Upper lobe of left lung (tissue), 6 donors: ENCODE results near the gene MESP2. TPM values are rescaled to one million over a fixed set of nuclear protein-coding genes. Genes with fewer than 3 reads are reported as not detected.
A peak's percentile ranks its signal among the peaks of the same experiment; 100 is the strongest.

Experiments
- ATAC-seq, 2 donors: fragments of 200-7000 bp; cut with Tn5 transposase; one replicate each; pipeline ENCODE4 v1.9.1; 2022; ENCODE audit warnings: mild to moderate bottlenecking in 2 of 2, moderate library complexity in 2 of 2; ENCODE audit not compliant: low FRiP score in 2 of 2
- DNase-seq, 2 donors: peaks; one replicate each; pipeline ENCODE4 v3.0.0-alpha.2; 2019 to 2020
- H3K27ac ChIP-seq, 4 donors: fragments of 200-600 bp; sonication (generic); one replicate each; pipeline ENCODE4 v1.5.1; 2016 to 2019
- H3K27me3 ChIP-seq, 4 donors: fragments of 200-600 bp; sonication (generic); one replicate each; pipeline ENCODE4 v1.5.1; 2017 to 2019
- H3K36me3 ChIP-seq, 4 donors: fragments of 200-600 bp; sonication (generic); one replicate each; pipeline ENCODE4 v1.5.1; 2016 to 2019
- H3K4me1 ChIP-seq, 4 donors: fragments of 200-600 bp; sonication (generic); one replicate each; pipeline ENCODE4 v1.5.1; 2018 to 2019
- H3K4me3 ChIP-seq, 4 donors: fragments of 200-600 bp; sonication (generic); one replicate each; pipeline ENCODE4 v1.5.1; 2017 to 2019; ENCODE audit warnings: mild to moderate bottlenecking in 2 of 4, moderate library complexity in 1 of 4
- H3K9me3 ChIP-seq, 4 donors: fragments of 200-600 bp; sonication (generic); one replicate each; pipeline ENCODE4 v1.5.1; 2018 to 2019
- EP300 ChIP-seq, 4 donors: sonication (generic); formaldehyde crosslinking; IDR thresholded peaks; one replicate each; pipeline ENCODE4 v1.5.1; 2017; ENCODE audit warnings: antibody characterized with exemption in 4 of 4, control low read depth in 2 of 4
- POLR2A ChIP-seq, 4 donors: fragments of 450-650 bp; IDR thresholded peaks; one replicate each; pipeline ENCODE4 v1.5.1; 2016 to 2017; ENCODE audit warnings: antibody characterized with exemption in 4 of 4, mild to moderate bottlenecking in 2 of 4
- POLR2AphosphoS5 ChIP-seq, 2 donors: sonication (generic); formaldehyde crosslinking; IDR thresholded peaks; one replicate each; pipeline ENCODE4 v1.5.1; 2017; ENCODE audit warnings: antibody characterized with exemption in 2 of 2
- WGBS, 2 donors: methylation state at CpG; one replicate each; pipeline ENCODE4 v1.1.5; 2017 to 2018; 5-methylcytosine and 5-hydroxymethylcytosine counted together
- total RNA-seq, 6 donors: library from RNA; depleted of rRNA in 4 of 6; stranded (reverse); fragments of >200 nt in 4 of 6; gene quantifications; one replicate each; pipeline versions ENCODE4 v1.1.0 to v1.2.1, GENCODE V29; 2016 to 2021
- TF ChIP-seq, protein P1 (sequence below), 6 experiments: fragments of 450-650 bp in 4 of 6; fragments of 200-600 bp in 2 of 6; sonication (generic) in 2 of 6; IDR thresholded peaks; one replicate each; pipeline ENCODE4 v1.5.1; 2016 to 2019; ENCODE audit warnings: antibody characterized with exemption in 6 of 6
- donor health status: DM: no; HTN: no; CAD: no; lungs with moderate emphysema.
- donor health status: DM: no; HTN: yes; CAD: no; lungs with severe emphysema.

MESP2 gene
- total RNA-seq, 6 donors from 2014 or later = 0.26 TPM; not detected in 5

DNA sequence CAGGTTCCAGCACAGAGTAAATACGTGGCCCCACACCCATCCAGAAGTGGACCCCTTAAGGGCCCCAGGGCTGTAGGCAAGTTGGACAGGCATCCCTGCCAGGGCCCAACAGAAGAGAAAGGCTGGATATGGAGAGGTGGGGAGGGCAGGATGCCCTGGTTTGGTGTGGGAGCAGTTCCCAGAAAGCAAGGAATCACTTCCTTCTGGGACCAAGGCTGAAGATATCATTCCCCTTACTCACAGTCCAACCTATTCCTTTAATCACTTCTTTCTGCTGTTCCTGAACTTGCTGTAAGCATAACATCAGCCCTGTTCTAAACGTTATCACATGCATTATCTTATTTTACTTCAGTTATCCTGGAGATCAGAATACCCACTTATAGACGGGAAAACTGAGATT, 6.1 kb upstream of the MESP2 start:
- 69 to 76% methylated on average over 3 of the region's 3 CpGs for WGBS, 2 donors
- Histone ChIP-seq H3K4me1 (peaks cover 0 to 8% (median 0%) of the 10 kb centered on the region in 4 donors), H3K4me3 (no peak overlapping the region), H3K9me3 (no peaks in the 10 kb centered on the region), H3K36me3 (no peaks in the 10 kb centered on the region), H3K27me3 (no peaks in the 10 kb centered on the region), H3K27ac (no peak overlapping the region)
- ATAC-seq (no peak), DNase-seq (no peak)
- TF ChIP-seq POLR2A (IDR thresholded peaks at IDR 0.05) (no peak), POLR2AphosphoS5 (IDR thresholded peaks at IDR 0.05) (no peak), EP300 (IDR thresholded peaks at IDR 0.05) (no peak)
- TF ChIP-seq, protein P1, sequence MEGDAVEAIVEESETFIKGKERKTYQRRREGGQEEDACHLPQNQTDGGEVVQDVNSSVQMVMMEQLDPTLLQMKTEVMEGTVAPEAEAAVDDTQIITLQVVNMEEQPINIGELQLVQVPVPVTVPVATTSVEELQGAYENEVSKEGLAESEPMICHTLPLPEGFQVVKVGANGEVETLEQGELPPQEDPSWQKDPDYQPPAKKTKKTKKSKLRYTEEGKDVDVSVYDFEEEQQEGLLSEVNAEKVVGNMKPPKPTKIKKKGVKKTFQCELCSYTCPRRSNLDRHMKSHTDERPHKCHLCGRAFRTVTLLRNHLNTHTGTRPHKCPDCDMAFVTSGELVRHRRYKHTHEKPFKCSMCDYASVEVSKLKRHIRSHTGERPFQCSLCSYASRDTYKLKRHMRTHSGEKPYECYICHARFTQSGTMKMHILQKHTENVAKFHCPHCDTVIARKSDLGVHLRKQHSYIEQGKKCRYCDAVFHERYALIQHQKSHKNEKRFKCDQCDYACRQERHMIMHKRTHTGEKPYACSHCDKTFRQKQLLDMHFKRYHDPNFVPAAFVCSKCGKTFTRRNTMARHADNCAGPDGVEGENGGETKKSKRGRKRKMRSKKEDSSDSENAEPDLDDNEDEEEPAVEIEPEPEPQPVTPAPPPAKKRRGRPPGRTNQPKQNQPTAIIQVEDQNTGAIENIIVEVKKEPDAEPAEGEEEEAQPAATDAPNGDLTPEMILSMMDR (IDR thresholded peaks at IDR 0.05) = no peak

DNA sequence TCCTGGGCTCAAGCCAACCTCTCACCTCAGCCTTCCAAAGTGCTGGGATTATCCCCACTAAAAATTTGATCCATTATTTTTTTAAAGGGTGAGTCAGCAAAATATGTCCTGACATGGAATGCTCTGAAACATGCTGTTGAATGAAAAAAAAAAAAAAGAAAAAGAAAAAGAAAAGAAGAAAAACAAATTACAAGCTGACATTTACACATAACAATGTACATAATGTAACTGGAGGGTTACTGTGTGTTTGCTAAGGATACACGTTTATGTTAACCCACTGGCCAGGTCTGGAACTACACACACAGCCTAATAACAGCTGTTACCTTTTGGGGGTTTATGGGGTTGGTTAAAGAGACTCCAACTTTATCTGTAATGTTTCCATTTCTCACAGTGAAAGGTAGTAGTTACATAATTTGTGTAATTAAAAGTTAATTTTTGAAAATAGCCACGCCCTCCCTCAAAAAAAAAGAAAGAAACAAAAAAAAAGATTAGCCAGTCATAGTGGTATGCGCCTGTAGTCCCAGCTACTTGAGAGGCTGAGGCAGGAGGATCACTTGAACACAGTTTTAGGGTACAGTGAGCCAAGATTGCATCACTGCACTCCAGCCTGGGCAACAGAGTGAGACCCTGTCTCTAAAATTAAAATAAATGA, 3.1 kb upstream of the MESP2 start:
- 57 to 65% methylated on average over 3 of the region's 3 CpGs for WGBS, 2 donors

DNA sequence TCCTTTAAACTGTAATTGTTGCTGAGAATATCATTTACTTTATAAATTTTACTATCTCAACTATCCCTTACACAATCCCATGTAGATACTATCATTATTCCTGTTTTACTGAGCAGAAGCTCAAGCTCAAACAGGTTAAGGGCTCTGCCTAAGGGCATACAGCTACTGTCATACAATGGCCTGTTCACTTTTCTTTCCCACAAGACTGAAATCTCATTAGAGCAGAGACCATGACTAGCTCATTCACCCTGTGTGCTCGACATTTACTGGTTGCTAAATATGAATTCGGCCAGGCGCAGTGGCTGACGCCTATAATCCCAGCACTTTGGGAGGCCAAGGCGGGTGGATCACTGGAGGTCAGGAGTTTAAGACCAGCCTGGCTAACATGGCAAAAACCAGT, 1.6 kb upstream of the MESP2 start:
- no peaks in the 10 kb centered on the region for H3K36me3 ChIP-seq
- H3K27ac ChIP-seq = no peak overlapping the region
- WGBS, 2 donors = 92 to 94% methylated on average over 5 of the region's 5 CpGs
- no peak overlapping the region for H3K4me3 ChIP-seq
- no peaks in the 10 kb centered on the region for H3K9me3 ChIP-seq
- H3K4me1 ChIP-seq = peaks cover 11 to 18% (median 14%) of the 10 kb centered on the region in 4 donors
- no peak for TF ChIP-seq EP300 (IDR thresholded peaks at IDR 0.05)
- ATAC-seq (no peak), DNase-seq (no peak)
- H3K27me3 ChIP-seq = no peaks in the 10 kb centered on the region

More for the DNA sequence above, 3.1 kb upstream of the MESP2 start:
- no peak overlapping the region for H3K4me3 ChIP-seq
- ATAC-seq (no peak), DNase-seq (no peak)
- H3K36me3 ChIP-seq = no peaks in the 10 kb centered on the region
- no peaks in the 10 kb centered on the region for H3K27me3 ChIP-seq
- peaks cover 11 to 18% (median 14%) of the 10 kb centered on the region in 4 donors for H3K4me1 ChIP-seq
- H3K27ac ChIP-seq = no peak overlapping the region
- H3K9me3 ChIP-seq = no peaks in the 10 kb centered on the region
- TF ChIP-seq, protein P1 (IDR thresholded peaks at IDR 0.05) = peak in 3 of 6 experiments; percentile 12 to 32 (median 30)
- TF ChIP-seq POLR2A (IDR thresholded peaks at IDR 0.05) = no peak
- TF ChIP-seq EP300 (IDR thresholded peaks at IDR 0.05) = no peak

DNA sequence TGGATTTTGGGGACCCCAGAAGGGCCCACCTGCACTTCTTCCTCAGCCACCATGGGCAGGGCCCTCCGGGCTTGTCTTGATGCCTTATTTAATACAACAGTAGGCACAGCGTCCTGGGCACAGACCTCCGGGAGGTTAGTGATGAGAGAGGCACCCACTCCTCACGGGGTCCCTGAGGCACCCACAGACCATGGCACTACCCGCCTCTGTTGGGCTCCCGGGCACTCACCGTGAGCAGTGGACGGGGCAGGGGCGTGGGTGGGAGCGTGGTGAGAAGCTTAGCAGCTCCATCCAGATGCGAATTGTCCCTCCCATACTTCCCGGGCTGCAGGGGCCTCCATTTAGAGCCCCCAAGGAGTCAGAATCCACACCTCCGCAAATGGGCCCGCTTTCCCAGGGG, 317 bp upstream of the MESP2 start:
- 62 to 85% methylated on average over 6 to 12 of the region's 14 CpGs for WGBS, 2 donors
- H3K4me1 ChIP-seq = peaks cover 11 to 15% (median 13%) of the 10 kb centered on the region in 4 donors
- no peak overlapping the region for H3K27ac ChIP-seq
- ATAC-seq = peak in 1 of 2 donors; percentile 4
- H3K27me3 ChIP-seq = no peaks in the 10 kb centered on the region
- H3K4me3 ChIP-seq = peak overlapping the region in 3 of 4 donors; percentile 37 to 54 (median 52)
- no peaks in the 10 kb centered on the region for H3K9me3 ChIP-seq
- peak in 1 of 2 donors; percentile 70 for DNase-seq
- no peaks in the 10 kb centered on the region for H3K36me3 ChIP-seq
- TF ChIP-seq EP300 (IDR thresholded peaks at IDR 0.05) (no peak), POLR2A (IDR thresholded peaks at IDR 0.05) (no peak), POLR2AphosphoS5 (IDR thresholded peaks at IDR 0.05) (no peak)
- TF ChIP-seq, protein P1 (IDR thresholded peaks at IDR 0.05) = no peak

DNA sequence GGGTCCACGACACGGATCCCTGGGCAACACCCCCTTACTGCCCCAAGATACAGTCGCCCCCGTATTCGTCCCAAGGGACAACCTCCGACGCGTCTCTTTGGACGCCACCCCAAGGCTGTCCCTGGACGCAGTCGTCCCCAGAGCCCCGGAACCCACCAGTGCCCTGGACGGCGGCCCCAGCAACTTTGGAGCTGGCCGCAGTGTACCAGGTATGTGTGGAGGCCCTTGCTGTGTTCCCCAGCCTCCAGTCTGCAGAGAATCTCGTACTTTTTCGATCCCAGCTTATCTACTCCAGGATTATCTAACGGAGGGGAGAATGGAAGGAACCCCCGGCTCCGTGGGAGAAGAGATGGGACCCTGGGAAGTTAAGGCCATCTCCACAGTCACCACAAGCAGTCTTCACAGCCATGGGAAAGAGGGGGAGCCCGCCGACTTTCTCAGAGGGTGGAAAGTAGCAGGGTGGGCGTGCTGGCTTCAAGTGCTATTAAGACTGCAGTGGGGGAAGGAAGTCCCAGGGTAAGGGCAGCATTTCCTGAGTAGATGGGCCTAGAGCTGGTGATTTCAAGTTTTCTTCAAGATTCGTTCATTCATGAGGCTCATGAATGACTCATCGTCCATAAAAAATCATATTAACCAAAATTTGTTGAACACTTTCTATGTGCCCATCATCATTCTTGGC, 1.1 kb downstream of the MESP2 start:
- Histone ChIP-seq H3K9me3 (no peaks in the 10 kb centered on the region), H3K27ac (peak overlapping the region in 1 of 4 donors; percentile 57), H3K4me3 (peak overlapping the region in 3 of 4 donors; percentile 37 to 54 (median 52)), H3K4me1 (peaks cover 11 to 15% (median 13%) of the 10 kb centered on the region in 4 donors), H3K36me3 (no peaks in the 10 kb centered on the region), H3K27me3 (no peaks in the 10 kb centered on the region)
- DNase-seq = no peak
- TF ChIP-seq POLR2A (IDR thresholded peaks at IDR 0.05) (no peak), POLR2AphosphoS5 (IDR thresholded peaks at IDR 0.05) (no peak), EP300 (IDR thresholded peaks at IDR 0.05) (no peak)
- WGBS, 2 donors = 71 to 76% methylated on average over 10 to 17 of the region's 25 CpGs
- ATAC-seq = no peak
